ENCODE measurements around the gene SMAD4. TPM values are rescaled to one million over a fixed set of nuclear protein-coding genes. Genes with fewer than 3 reads are reported as not detected.

The SMAD4 gene
- polyA plus RNA-seq, 3 donors: 15.8 to 45.1 (median 28.3) TPM

DNA sequence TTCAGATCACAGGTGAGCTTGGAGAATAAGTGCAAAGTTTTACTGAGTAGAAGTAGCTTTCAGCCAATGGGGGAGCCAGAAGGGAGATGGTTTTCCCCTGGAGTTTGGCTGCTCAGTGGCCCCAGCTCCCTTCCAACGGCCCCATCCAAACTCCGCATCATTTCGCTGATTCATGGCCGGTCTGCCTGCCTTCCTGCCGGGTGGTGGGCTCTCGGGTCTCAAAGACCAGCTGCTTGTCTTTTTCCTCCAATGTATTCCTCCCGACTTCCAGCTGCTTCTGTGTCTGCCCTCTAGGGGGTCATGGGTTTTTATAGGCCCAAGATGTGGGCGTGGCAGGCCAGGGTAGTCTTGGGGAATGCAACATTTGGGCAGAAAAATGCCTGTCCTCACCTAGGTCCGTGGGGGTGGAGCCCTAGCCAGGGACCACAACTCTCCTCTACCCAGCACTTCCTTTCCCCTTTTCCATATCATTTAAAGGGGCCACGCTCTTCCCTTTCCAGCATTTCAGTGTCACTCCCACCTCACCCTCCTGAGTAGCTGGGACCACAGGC, 94.0 kb downstream of the SMAD4 start:
- no peak overlapping the region for H3K27ac ChIP-seq (ENCODE audit: low read depth, low read length)
- WGBS, 3 donors: 73 to 85% (median 81%) methylated on average over 9 to 10 of the region's 10 CpGs

DNA sequence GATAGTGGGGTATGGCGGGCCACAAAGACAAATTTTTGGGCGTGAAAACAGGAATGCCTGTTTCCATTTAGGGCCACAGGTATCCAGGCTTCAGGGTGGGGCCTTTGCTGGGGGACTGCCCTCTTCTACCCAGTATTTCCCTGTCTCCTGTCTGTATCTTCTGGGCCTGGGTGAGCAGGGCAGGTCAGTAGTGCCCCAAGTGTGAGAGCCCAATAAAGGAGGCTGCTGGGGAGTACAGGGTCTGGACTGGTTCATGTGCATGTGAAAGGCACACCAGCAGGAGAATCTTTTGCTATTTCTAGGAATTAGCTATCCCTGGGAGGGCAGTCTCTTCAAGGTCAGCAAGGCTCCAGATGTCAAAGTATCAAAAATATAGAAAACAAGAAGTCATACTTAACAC, 96.0 kb downstream of the SMAD4 start:
- 93 to 97% (median 96%) methylated on average over 2 of the region's 2 CpGs for WGBS, 3 donors

DNA sequence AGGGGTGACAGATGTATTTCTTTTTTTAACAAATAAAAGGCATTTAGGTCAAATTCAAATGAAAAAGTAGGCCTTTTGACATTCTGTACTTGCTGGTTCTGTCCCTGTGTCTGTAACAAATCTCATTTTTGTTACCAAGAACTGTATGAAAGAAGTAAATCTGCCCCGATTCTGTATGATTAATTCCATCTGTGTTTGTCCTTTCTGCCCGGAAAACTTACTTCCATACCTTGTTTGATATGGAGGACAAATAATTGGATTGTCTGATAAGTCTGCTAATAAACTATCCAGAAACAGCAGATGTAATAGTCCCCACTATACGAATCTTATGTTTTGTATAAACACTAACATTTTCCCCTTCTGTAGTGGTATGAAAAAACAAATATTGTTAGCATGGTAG, 97.7 kb downstream of the SMAD4 start:
- H3K27ac ChIP-seq (ENCODE audit: low read depth, low read length): no peak overlapping the region
- 45 to 88% (median 86%) methylated on average over 3 of the region's 3 CpGs for WGBS, 3 donors

More for the DNA sequence above, 96.0 kb downstream of the SMAD4 start:
- no peak overlapping the region for H3K27ac ChIP-seq (ENCODE audit: low read depth, low read length)

DNA sequence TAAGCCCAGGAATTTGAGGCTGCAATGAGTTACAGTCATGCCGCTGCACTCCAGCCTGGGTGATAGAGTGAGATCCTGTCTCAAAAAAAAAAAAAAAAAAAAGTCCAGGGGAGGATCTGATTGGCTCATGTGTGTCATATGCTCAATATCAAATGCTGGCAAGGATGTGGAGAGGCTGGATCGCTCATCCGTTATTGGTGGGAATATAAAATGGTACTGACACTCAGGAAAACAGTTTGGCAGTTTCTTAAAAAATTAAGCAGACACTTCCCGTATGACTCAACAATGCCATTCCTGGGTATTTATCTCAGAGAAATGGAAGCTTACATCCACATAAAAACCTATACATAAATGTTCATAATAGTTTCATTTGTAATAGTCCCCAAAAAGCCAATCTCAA, 98.5 kb downstream of the SMAD4 start:
- no peak overlapping the region for H3K27ac ChIP-seq (ENCODE audit: low read depth, low read length)
- WGBS, 3 donors: 72 to 83% (median 74%) methylated on average over 4 of the region's 4 CpGs

DNA sequence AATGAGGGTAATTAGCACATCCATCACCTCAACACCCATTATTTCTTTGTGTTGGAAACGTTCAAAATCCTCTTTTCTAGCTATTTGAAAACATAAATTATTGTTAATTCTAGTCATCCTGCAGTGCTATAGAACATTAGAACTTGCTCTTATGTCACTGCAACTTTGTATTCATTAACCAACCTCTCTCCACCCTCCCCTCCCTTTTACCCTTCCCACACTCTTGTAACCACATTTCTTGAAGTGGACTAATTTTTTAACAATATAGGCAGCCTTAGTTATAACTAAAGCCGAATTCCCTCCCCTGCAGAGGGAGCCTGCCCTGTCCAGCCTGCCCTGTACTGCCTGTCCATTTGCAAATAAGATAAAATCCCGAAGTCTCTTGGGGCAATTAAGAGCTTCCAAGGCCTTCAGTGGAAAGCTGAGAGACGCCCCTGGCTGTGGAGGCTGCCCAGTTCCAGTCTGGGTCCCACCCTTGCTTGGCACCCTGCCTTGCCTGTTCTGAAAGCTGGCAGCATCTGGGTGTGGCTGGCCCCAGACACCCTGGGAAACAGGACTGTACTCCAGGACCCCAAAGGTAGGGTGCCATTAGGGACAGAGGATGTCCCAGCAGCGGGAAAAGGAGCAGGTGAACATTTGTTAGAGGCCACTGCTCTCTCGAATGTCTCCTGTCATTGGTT, 102.4 kb downstream of the SMAD4 start:
- WGBS, 3 donors: 40 to 78% (median 73%) methylated on average over 6 of the region's 6 CpGs
- H3K27ac ChIP-seq (ENCODE audit: low read depth, low read length): no peak overlapping the region

DNA sequence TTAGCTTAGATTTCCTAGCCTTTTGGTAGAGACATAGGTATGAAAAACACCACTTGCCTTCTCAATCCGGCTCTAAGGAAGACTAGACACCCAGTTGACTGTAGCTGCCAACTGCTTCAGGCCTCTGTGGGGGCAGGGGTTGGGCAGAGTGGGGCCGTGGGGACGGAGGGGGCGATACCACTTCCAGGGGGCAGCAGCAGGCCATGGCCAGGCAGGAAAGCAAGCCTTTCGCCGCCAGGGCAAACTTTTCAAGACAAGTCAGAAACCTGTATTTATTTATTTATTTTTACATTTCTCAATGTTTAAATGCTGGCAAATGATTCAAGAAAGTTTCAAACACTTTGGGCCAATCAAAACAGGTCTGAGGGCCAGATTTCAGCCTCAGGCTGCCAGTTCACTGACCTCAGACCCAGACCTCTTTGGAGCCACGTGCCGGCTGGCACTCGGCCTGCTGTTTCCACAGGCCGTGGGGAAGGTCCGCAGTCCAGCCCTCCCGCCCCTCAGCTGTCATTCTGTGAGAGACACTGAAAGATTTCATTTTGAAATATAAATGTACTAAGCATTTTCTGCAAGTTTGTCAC, 103.7 kb downstream of the SMAD4 start:
- H3K27ac ChIP-seq (ENCODE audit: low read depth, low read length): no peak overlapping the region
- 64 to 80% (median 72%) methylated on average over 12 of the region's 12 CpGs for WGBS, 3 donors

Other genes with a start within 250 kb of the SMAD4 start
- gene MRO, start 210.2 kb upstream of the SMAD4 start, polyA plus RNA-seq: 1 to 10 TPM in 1 of 3 donors, under 1 TPM in 2; 0.61 to 3.5 (median 0.85) TPM
- 10 to 100 TPM; 14.4 to 24.4 (median 19.1) TPM for gene ME2, start 151.1 kb upstream of the SMAD4 start, polyA plus RNA-seq
- 1 to 10 TPM; 4.1 to 9.7 (median 6.1) TPM for gene ELAC1, start 62.2 kb upstream of the SMAD4 start, polyA plus RNA-seq
- gene MEX3C, start 167.5 kb downstream of the SMAD4 start, polyA plus RNA-seq: 10 to 100 TPM in 2 of 3 donors, 1 to 10 TPM in 1; 6.1 to 13.2 (median 11.8) TPM